Esophagus squamous epithelium (tissue), 4 donors: ENCODE data around the gene ZNF652.

Experiments
- POLR2A ChIP-seq, 4 donors: fragments of 450-650 bp; IDR thresholded peaks; one replicate each; pipeline ENCODE4 v1.6.1; 2017; ENCODE audit warnings: antibody characterized with exemption in 4 of 4, mild to moderate bottlenecking in 4 of 4, moderate library complexity in 3 of 4
- TF ChIP-seq, protein P1 (sequence below), 6 experiments: fragments of 450-650 bp in 4 of 6; fragments of 200-600 bp in 2 of 6; sonication (generic) in 2 of 6; IDR thresholded peaks; one replicate each; pipeline ENCODE4 v1.5.1; 2016 to 2019; ENCODE audit warnings: antibody characterized with exemption in 6 of 6, mild to moderate bottlenecking in 4 of 6, moderate library complexity in 4 of 6

DNA sequence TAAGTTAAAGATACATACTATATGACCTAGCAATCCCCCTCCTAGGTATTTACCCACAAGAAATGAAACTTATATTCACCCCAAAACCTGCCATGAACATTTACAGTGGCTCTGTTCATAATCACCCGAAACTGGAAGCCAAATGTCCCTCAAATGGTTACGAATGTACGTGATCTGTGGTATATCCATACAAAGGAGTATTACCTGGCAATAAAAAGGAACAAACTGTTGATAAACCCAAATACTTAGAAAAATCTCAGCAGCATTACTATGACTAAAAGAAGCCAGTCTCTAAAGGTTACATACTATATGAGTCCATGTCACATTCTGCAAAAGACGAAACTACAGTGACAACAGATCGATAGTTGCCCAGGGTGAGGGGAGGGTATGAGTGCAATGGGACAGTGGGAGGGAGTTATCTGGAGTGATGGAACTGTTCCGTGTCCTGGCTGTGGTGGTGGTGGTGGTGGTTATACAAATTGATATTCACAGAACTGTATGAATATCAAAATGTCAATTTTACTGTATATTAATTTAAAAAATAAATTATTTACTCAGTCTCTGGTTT is 9.4 kb downstream of the ZNF652 start:
- TF ChIP-seq, protein P1, sequence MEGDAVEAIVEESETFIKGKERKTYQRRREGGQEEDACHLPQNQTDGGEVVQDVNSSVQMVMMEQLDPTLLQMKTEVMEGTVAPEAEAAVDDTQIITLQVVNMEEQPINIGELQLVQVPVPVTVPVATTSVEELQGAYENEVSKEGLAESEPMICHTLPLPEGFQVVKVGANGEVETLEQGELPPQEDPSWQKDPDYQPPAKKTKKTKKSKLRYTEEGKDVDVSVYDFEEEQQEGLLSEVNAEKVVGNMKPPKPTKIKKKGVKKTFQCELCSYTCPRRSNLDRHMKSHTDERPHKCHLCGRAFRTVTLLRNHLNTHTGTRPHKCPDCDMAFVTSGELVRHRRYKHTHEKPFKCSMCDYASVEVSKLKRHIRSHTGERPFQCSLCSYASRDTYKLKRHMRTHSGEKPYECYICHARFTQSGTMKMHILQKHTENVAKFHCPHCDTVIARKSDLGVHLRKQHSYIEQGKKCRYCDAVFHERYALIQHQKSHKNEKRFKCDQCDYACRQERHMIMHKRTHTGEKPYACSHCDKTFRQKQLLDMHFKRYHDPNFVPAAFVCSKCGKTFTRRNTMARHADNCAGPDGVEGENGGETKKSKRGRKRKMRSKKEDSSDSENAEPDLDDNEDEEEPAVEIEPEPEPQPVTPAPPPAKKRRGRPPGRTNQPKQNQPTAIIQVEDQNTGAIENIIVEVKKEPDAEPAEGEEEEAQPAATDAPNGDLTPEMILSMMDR (IDR thresholded peaks at IDR 0.05), result no peak
- no peak for TF ChIP-seq POLR2A (IDR thresholded peaks at IDR 0.05)
